Hematopoietic multipotent progenitor cell (in vitro differentiated cells): ENCODE measurements around the gene CAPN12. TPM values are rescaled to one million over a fixed set of nuclear protein-coding genes. Genes with fewer than 3 reads are reported as not detected.

Source experiments
- DNase-seq, 3 donors: peaks; one replicate each; pipeline ENCODE4 v3.0.0-alpha.2; 2011 to 2015; ENCODE audit warnings: low read depth in 2 of 3, low spot score in 2 of 3
- total RNA-seq: library from RNA; depleted of rRNA; stranded (reverse); fragments of >200 nt; gene quantifications from one replicate; pipeline ENCODE4 v1.2.3, GENCODE V29; 2012

The CAPN12 gene
- total RNA-seq, 1 donor = 4.8 TPM

GRCh38 chr19:38727306-38727867 is 16.9 kb downstream of the CAPN12 start:
- no peak for DNase-seq

- DNase-seq = no peak
These were observed 17.4 kb downstream of the CAPN12 start for GRCh38 chr19:38726761-38727301.

GRCh38 chr19:38726284-38726673 is 18.0 kb downstream of the CAPN12 start:
- DNase-seq = no peak

- DNase-seq = no peak
These were observed 18.6 kb downstream of the CAPN12 start for GRCh38 chr19:38725469-38726283.

- DNase-seq = no peak
These were observed 20.1 kb downstream of the CAPN12 start for GRCh38 chr19:38723990-38724854.

- DNase-seq = no peak
These were observed 20.7 kb downstream of the CAPN12 start for GRCh38 chr19:38723606-38723965.

GRCh38 chr19:38722947-38723605 is 21.2 kb downstream of the CAPN12 start:
- no peak for DNase-seq

- no peak for DNase-seq
These were observed 22.1 kb downstream of the CAPN12 start for GRCh38 chr19:38721979-38722773.

GRCh38 chr19:38721496-38721895 is 22.8 kb downstream of the CAPN12 start:
- DNase-seq = no peak

GRCh38 chr19:38720559-38721236 is 23.6 kb downstream of the CAPN12 start:
- no peak for DNase-seq

GRCh38 chr19:38719761-38720558 is 24.3 kb downstream of the CAPN12 start:
- DNase-seq = no peak

GRCh38 chr19:38718747-38719543 is 25.3 kb downstream of the CAPN12 start:
- no peak for DNase-seq

GRCh38 chr19:38717855-38718254 is 26.4 kb downstream of the CAPN12 start:
- DNase-seq = no peak

GRCh38 chr19:38717051-38717450 is 27.2 kb downstream of the CAPN12 start:
- DNase-seq = no peak

- DNase-seq = no peak
These were observed 28.7 kb downstream of the CAPN12 start for GRCh38 chr19:38715555-38715954.

GRCh38 chr19:38714354-38714778 is 29.9 kb downstream of the CAPN12 start:
- no peak for DNase-seq

- no peak for DNase-seq
These were observed 30.4 kb downstream of the CAPN12 start for GRCh38 chr19:38713865-38714264.

GRCh38 chr19:38713227-38713649 is 31.0 kb downstream of the CAPN12 start:
- DNase-seq = no peak
